Esophagus muscularis mucosa (tissue), 4 donors: Measurements from ENCODE around the gene KLF6. TPM values are rescaled to one million over a fixed set of nuclear protein-coding genes. Genes with fewer than 3 reads are reported as not detected.
A peak's percentile ranks its signal among the peaks of the same experiment; 100 is the strongest.

Experiments
- DNase-seq: peaks from one replicate; pipeline ENCODE4 v3.0.0-alpha.2; 2017; ENCODE audit errors: extremely low spot score
- H3K27ac ChIP-seq, 4 donors: fragments of 200-600 bp; sonication (generic); replicated peaks in 1 of 4; 1 replicate in 3 of 4; 2 replicates in 1 of 4; pipeline ENCODE4 v1.5.1; 2016 to 2019; ENCODE audit warnings: mild to moderate bottlenecking in 1 of 4
- H3K27me3 ChIP-seq, 4 donors: fragments of 200-600 bp; sonication (generic); one replicate each; pipeline versions ENCODE4 v1.5.1 to v1.6.0; 2016 to 2019
- H3K36me3 ChIP-seq, 4 donors: fragments of 200-600 bp; sonication (generic); one replicate each; pipeline ENCODE4 v1.5.1; 2016 to 2019
- H3K4me1 ChIP-seq, 4 donors: fragments of 200-600 bp; sonication (generic); one replicate each; pipeline ENCODE4 v1.5.1; 2016 to 2019
- H3K4me3 ChIP-seq, 4 donors: fragments of 200-600 bp; sonication (generic); 1 replicate in 2 of 4; 2 replicates in 2 of 4; pipeline ENCODE4 v1.5.1; 2016 to 2019; ENCODE audit warnings: mild to moderate bottlenecking in 4 of 4, moderate library complexity in 1 of 4
- H3K9me3 ChIP-seq, 4 donors: fragments of 200-600 bp; sonication (generic); 1 replicate in 3 of 4; 2 replicates in 1 of 4; pipeline ENCODE4 v1.5.1; 2016 to 2019
- CTCF ChIP-seq, 3 experiments: fragments of 200-600 bp in 2 of 3; fragments of 450-650 bp in 1 of 3; sonication (generic) in 2 of 3; IDR thresholded peaks; one replicate each; pipeline ENCODE4 v1.5.1; 2017 to 2019; ENCODE audit warnings: antibody characterized with exemption in 3 of 3, mild to moderate bottlenecking in 2 of 3, moderate library complexity in 1 of 3
- EP300 ChIP-seq: sonication (generic); formaldehyde crosslinking; IDR thresholded peaks from one replicate; pipeline ENCODE4 v1.6.1; 2017; ENCODE audit warnings: antibody characterized with exemption
- POLR2A ChIP-seq: fragments of 450-650 bp; IDR thresholded peaks from one replicate; pipeline ENCODE4 v1.6.1; 2017; ENCODE audit warnings: antibody characterized with exemption, moderate library complexity, mild to moderate bottlenecking, low read depth
- POLR2AphosphoS5 ChIP-seq, 2 donors: sonication (generic); formaldehyde crosslinking; IDR thresholded peaks; one replicate each; pipeline ENCODE4 v1.6.1; 2017; ENCODE audit warnings: antibody characterized with exemption in 2 of 2
- WGBS: methylation state at CpG from one replicate; pipeline ENCODE4 v1.1.5; 2018; 5-methylcytosine and 5-hydroxymethylcytosine counted together
- intact Hi-C: fragments of 100-400 bp; cut with DNase I; formaldehyde crosslinking; loops from one replicate; pipeline ENCODE4 v1.15.1; 2023
- total RNA-seq, 4 donors: library from RNA; depleted of rRNA; stranded (reverse); fragments of >200 nt; gene quantifications; one replicate each; pipeline versions ENCODE4 v1.1.0 to v1.2.1, GENCODE V29; 2016

KLF6 gene
- total RNA-seq, 4 donors from 2014 or later: 114 to 145 (median 123) TPM

DNA sequence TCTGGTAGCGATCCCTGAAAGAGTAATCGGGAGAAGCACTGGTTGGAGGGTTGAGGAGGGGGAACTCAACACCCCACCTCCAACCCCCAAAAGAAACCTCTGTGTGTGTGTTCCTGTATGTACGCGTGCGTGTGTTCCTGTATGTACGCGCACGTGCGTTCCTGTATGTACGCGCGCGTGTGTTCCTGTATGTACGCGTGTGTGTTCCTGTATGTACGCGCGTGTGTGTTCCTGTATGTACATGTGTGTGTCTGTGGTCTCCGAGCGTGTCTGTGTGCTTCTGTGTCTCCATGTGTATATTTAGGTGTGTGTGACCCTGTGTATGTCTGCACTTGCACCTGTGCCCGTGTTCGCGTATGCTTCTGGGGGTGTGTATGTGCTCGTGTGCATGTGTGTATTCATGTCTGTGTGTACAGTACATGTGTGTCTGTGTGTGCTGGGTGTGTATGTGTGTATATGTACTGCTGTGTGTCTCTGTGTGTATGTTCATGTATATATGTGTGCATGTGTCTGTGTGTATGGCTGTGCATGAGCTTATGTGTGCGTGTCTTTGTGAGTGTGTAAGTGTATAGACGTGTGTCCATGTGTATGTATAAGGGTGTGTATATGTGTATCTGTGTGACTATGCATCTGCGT lies 42.9 kb upstream of the KLF6 start:
- no peak for DNase-seq
- Histone ChIP-seq H3K27me3 (no peaks in the 10 kb centered on the region), H3K4me3 (peak overlapping the region in 1 of 4 donors; percentile 54), H3K27ac (peak overlapping the region; percentile 68 to 80 (median 72)), H3K36me3 (no peaks in the 10 kb centered on the region), H3K9me3 (no peaks in the 10 kb centered on the region), H3K4me1 (peaks cover 23 to 34% (median 27%) of the 10 kb centered on the region in 4 donors)
- TF ChIP-seq POLR2AphosphoS5 (IDR thresholded peaks at IDR 0.05): no peak
- TF ChIP-seq POLR2A: no peak
- TF ChIP-seq CTCF (IDR thresholded peaks at IDR 0.05): no peak
- TF ChIP-seq EP300: no peak
- WGBS: 89% methylated on average over 27 of the region's 27 CpGs
- intact Hi-C loops: no loop called here

GRCh38 chr10:3827266-3827665 lies 42.3 kb upstream of the KLF6 start:
- peak overlapping the region; percentile 32 to 80 (median 72) for H3K27ac ChIP-seq
- no peak for DNase-seq
- no peak overlapping the region for H3K4me3 ChIP-seq
- H3K9me3 ChIP-seq: no peaks in the 10 kb centered on the region
- no peak for TF ChIP-seq EP300
- no peak for TF ChIP-seq POLR2AphosphoS5 (IDR thresholded peaks at IDR 0.05)
- no peak for TF ChIP-seq POLR2A
- TF ChIP-seq CTCF (IDR thresholded peaks at IDR 0.05): no peak
- intact Hi-C loops: no loop called here
- no peaks in the 10 kb centered on the region for H3K27me3 ChIP-seq
- no peaks in the 10 kb centered on the region for H3K36me3 ChIP-seq
- 94% methylated on average over 10 of the region's 10 CpGs for WGBS
- peaks cover 23 to 34% (median 27%) of the 10 kb centered on the region in 4 donors for H3K4me1 ChIP-seq

DNA sequence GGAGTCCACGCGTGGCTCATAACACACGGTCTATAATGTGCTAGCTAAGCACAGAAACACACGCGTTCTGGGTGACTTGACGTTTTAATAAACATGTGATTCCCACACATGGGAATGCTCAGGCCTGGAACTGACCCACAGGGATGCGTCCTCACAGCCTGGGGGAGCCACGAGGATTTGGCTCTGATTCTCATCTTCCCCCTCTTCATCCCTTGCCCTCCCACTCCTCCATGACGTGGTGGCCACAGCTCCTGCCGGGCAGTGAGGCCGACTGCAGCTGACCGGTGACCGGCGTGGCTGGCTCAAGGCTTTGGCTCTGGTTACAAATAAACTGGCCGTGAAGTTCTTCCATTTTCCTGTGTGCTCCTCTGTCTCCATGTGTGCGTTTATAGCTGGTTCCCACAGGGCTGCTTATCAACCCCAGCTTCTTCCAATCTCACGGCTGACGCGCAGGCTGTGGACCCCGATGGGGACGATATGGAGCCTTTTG lies 40.9 kb upstream of the KLF6 start:
- Histone ChIP-seq H3K9me3 (no peaks in the 10 kb centered on the region), H3K36me3 (no peaks in the 10 kb centered on the region), H3K4me1 (peaks cover 15 to 23% (median 21%) of the 10 kb centered on the region in 4 donors), H3K27ac (peak overlapping the region in 1 of 4 donors; percentile 9), H3K27me3 (no peaks in the 10 kb centered on the region), H3K4me3 (no peak overlapping the region)
- 87% methylated on average over 21 of the region's 21 CpGs for WGBS
- TF ChIP-seq CTCF (IDR thresholded peaks at IDR 0.05) (no peak), EP300 (no peak), POLR2AphosphoS5 (IDR thresholded peaks at IDR 0.05) (no peak), POLR2A (no peak)
- intact Hi-C loops: no loop called here
- DNase-seq: no peak

DNA sequence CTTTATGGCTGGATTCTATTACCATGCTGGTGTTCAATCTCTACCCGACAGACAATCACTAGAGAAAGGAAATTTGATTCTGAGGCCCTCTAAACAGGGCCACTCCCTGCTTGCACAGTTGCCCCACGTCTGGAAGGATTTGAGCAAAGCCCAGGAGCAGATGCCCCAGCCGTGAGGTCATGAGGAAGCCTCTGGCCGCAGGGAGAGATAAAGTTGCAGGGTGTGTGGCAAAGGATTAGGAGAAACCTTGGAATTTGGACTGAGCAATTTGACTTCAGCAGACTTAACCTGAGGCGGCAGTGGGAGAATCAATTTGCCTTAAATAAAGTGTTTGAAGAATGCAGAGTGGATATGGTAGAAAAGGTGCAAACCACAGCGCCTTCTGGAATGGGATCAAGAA lies 40.2 kb upstream of the KLF6 start:
- Histone ChIP-seq H3K9me3 (no peaks in the 10 kb centered on the region), H3K27ac (peak overlapping the region in 1 of 4 donors; percentile 9), H3K4me1 (peaks cover 9 to 18% (median 14%) of the 10 kb centered on the region in 4 donors), H3K4me3 (no peak overlapping the region), H3K27me3 (no peaks in the 10 kb centered on the region), H3K36me3 (no peaks in the 10 kb centered on the region)
- TF ChIP-seq POLR2A: no peak
- TF ChIP-seq EP300: no peak
- no peak for TF ChIP-seq POLR2AphosphoS5 (IDR thresholded peaks at IDR 0.05)
- no peak for TF ChIP-seq CTCF (IDR thresholded peaks at IDR 0.05)
- no peak for DNase-seq
- intact Hi-C loops: no loop called here
- WGBS: 74% methylated on average over 6 of the region's 6 CpGs
